ENCODE measurements around the gene TMEM183A. TPM values are rescaled to one million over a fixed set of nuclear protein-coding genes. Genes with fewer than 3 reads are reported as not detected.

TMEM183A gene
- total RNA-seq, 4 donors from 2014 or later, result 79.3 to 119 (median 90.0) TPM

DNA sequence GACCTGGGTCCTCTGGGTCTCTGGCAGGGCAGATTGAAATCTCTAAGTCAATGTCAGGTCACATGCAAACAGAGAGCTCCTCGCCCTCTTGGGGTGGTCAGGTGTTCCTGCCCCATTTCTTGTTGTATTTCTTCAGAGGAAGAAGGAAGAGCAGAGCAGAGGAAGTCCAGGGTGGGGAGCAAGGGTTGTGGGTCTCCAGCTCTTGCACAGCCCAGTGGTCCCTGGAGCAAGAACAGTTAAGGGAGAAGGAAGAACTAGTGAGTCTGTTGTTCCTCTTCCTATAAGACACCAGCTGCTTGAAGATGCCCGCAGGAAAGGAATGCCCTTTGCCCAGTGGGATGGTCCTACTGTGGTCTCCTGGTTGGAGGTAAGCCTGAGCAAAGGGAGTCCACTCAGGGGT is 52.3 kb downstream of the TMEM183A start:
- no peak for ATAC-seq
- no peaks in the 10 kb centered on the region for H3K27me3 ChIP-seq
- no peak for TF ChIP-seq EP300 (IDR thresholded peaks at IDR 0.05)
- no peak for TF ChIP-seq POLR2A (IDR thresholded peaks at IDR 0.05)
- TF ChIP-seq POLR2AphosphoS5 (IDR thresholded peaks at IDR 0.05), result no peak
- TF ChIP-seq, protein P1, sequence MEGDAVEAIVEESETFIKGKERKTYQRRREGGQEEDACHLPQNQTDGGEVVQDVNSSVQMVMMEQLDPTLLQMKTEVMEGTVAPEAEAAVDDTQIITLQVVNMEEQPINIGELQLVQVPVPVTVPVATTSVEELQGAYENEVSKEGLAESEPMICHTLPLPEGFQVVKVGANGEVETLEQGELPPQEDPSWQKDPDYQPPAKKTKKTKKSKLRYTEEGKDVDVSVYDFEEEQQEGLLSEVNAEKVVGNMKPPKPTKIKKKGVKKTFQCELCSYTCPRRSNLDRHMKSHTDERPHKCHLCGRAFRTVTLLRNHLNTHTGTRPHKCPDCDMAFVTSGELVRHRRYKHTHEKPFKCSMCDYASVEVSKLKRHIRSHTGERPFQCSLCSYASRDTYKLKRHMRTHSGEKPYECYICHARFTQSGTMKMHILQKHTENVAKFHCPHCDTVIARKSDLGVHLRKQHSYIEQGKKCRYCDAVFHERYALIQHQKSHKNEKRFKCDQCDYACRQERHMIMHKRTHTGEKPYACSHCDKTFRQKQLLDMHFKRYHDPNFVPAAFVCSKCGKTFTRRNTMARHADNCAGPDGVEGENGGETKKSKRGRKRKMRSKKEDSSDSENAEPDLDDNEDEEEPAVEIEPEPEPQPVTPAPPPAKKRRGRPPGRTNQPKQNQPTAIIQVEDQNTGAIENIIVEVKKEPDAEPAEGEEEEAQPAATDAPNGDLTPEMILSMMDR (IDR thresholded peaks at IDR 0.05), result no peak
- H3K4me3 ChIP-seq, result no peak overlapping the region
- WGBS, 2 donors (ENCODE audit: low coverage in 1 of 2), result 100% methylated on average over 1 of the region's 2 CpGs
- peaks cover 0 to 26% of the 10 kb centered on the region in 2 donors for H3K36me3 ChIP-seq
- no peak overlapping the region for H3K27ac ChIP-seq
- no peaks in the 10 kb centered on the region for H3K4me1 ChIP-seq
- H3K9me3 ChIP-seq, result no peaks in the 10 kb centered on the region

- no peak overlapping the region for H3K4me3 ChIP-seq
- H3K4me1 ChIP-seq, result no peaks in the 10 kb centered on the region
- no peaks in the 10 kb centered on the region for H3K27me3 ChIP-seq
- peaks cover 0 to 26% of the 10 kb centered on the region in 2 donors for H3K36me3 ChIP-seq
- no peaks in the 10 kb centered on the region for H3K9me3 ChIP-seq
- TF ChIP-seq POLR2AphosphoS5 (IDR thresholded peaks at IDR 0.05), result no peak
- TF ChIP-seq, protein P1 (IDR thresholded peaks at IDR 0.05), result no peak
- no peak for TF ChIP-seq EP300 (IDR thresholded peaks at IDR 0.05)
- no peak for TF ChIP-seq POLR2A (IDR thresholded peaks at IDR 0.05)
- no peak for ATAC-seq
- H3K27ac ChIP-seq, result no peak overlapping the region
- WGBS, 2 donors (ENCODE audit: low coverage in 1 of 2), result no CpG with 5 or more reads among the region's 11 CpGs
Observed at GRCh38 chr1:203060115-203060514, 52.9 kb downstream of the TMEM183A start.

DNA sequence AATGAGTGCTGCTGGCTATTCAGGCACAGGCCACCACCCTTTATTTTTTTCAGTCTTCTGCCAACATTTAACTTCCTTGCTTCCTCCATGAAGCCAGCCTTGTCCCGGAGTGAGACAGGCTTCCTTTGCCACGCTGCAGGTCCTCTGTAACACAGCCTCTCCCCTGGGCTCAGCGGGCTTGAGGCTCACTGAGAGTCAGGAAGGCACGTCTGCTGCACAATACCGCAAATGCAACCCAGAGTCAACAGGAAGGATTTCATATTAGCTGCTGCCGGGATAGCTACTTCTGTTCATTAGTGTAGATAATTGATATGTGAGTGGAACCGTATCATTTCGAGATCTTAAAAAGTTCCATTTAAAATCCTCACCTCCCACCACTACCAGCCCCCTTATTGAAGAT is 56.1 kb downstream of the TMEM183A start:
- no peak overlapping the region for H3K4me3 ChIP-seq
- no peaks in the 10 kb centered on the region for H3K9me3 ChIP-seq
- H3K4me1 ChIP-seq, result peaks cover 0 to 3% (median 0%) of the 10 kb centered on the region in 3 donors
- peaks cover 0 to 8% of the 10 kb centered on the region in 2 donors for H3K36me3 ChIP-seq
- no peaks in the 10 kb centered on the region for H3K27me3 ChIP-seq
- TF ChIP-seq POLR2A (IDR thresholded peaks at IDR 0.05) (no peak), POLR2AphosphoS5 (IDR thresholded peaks at IDR 0.05) (no peak), EP300 (IDR thresholded peaks at IDR 0.05) (no peak)
- TF ChIP-seq, protein P1 (IDR thresholded peaks at IDR 0.05), result no peak
- WGBS, 2 donors (ENCODE audit: low coverage in 1 of 2), result 70 to 94% methylated on average over 4 to 8 of the region's 8 CpGs
- no peak for ATAC-seq
- no peak overlapping the region for H3K27ac ChIP-seq

- H3K4me3 ChIP-seq, result no peak overlapping the region
- ATAC-seq, result no peak
- H3K9me3 ChIP-seq, result no peaks in the 10 kb centered on the region
- no peaks in the 10 kb centered on the region for H3K27me3 ChIP-seq
- peaks cover 9 to 23% (median 13%) of the 10 kb centered on the region in 3 donors for H3K4me1 ChIP-seq
- no peaks in the 10 kb centered on the region for H3K36me3 ChIP-seq
- 63 to 100% methylated on average over 2 to 3 of the region's 7 CpGs for WGBS, 2 donors (ENCODE audit: low coverage in 1 of 2)
- TF ChIP-seq EP300 (IDR thresholded peaks at IDR 0.05), result no peak
- no peak for TF ChIP-seq POLR2A (IDR thresholded peaks at IDR 0.05)
- no peak for TF ChIP-seq POLR2AphosphoS5 (IDR thresholded peaks at IDR 0.05)
- TF ChIP-seq, protein P1 (IDR thresholded peaks at IDR 0.05), result no peak
- no peak overlapping the region for H3K27ac ChIP-seq
Observed at GRCh38 chr1:203065191-203065590, 58.0 kb downstream of the TMEM183A start.

GRCh38 chr1:203065986-203066385 is 58.8 kb downstream of the TMEM183A start:
- TF ChIP-seq, protein P1 (IDR thresholded peaks at IDR 0.05), result no peak
- no peak for TF ChIP-seq EP300 (IDR thresholded peaks at IDR 0.05)
- no peak for TF ChIP-seq POLR2A (IDR thresholded peaks at IDR 0.05)
- no peak for TF ChIP-seq POLR2AphosphoS5 (IDR thresholded peaks at IDR 0.05)
- H3K4me1 ChIP-seq, result peaks cover 9 to 24% (median 13%) of the 10 kb centered on the region in 3 donors

More at GRCh38 chr1:203065986-203066385, 58.8 kb downstream of the TMEM183A start:
- Histone ChIP-seq H3K36me3 (no peaks in the 10 kb centered on the region), H3K27ac (no peak overlapping the region), H3K27me3 (no peaks in the 10 kb centered on the region), H3K4me3 (no peak overlapping the region), H3K9me3 (no peaks in the 10 kb centered on the region)
- 50 to 100% methylated on average over 2 of the region's 2 CpGs for WGBS, 2 donors (ENCODE audit: low coverage in 1 of 2)
- ATAC-seq, result no peak
